ENCODE results near the gene FAM168A.
"Not testable (repeated sequence)": the region's sequence is repeated elsewhere in the genome, so short reads cannot be mapped to it uniquely, and the experiment has no call there.

Gene FAM168A

DNA sequence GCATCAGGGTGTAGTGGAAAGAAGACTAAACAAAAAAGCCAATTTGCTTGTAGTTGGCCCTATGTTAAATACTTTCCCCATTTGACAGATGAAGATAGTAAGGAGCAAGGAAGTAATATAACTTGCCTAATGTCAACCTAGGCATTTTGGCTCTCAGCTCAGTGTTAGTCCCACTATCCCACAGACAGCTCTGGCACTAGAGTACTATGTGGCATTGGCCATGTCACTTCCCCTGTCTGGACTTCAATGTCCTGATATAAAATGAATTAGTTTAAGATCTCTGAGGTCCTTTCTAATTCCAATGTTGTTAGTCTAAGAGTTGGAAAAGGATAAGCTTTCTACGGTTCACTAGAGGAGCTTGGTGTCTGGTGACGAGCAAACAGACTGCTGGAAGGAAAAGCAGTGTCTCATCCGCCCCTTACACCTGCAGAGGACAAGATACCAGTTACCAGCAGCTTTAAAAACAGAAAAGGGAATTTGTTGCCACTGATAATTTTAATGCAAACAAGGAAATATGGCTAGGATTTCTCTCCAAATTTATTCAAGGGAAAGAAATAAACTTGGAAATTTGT, 129.2 kb downstream of the FAM168A start:
- DNase-seq (ENCODE audit: low read depth in 2 of 2): no peak

DNA sequence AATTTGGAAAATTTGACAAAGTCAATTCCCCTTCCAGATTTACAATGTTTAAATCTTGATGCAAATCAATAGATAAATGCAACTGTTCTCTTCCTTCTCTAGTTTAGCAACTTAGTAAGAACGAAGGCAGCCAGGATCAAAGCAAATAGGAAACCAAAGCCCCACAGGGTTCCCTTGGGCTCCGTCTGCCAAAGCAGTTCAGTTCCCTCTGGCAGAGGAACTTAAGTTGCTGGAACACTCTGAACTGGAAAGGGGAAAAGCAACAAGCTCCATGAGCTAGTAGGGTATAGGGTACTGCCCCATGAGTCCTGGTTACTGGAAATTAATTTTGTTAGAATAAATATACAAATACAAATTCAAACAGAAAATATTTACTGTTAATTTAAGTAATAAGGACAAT, 130.4 kb downstream of the FAM168A start:
- DNase-seq (ENCODE audit: low read depth in 2 of 2): no peak

DNA sequence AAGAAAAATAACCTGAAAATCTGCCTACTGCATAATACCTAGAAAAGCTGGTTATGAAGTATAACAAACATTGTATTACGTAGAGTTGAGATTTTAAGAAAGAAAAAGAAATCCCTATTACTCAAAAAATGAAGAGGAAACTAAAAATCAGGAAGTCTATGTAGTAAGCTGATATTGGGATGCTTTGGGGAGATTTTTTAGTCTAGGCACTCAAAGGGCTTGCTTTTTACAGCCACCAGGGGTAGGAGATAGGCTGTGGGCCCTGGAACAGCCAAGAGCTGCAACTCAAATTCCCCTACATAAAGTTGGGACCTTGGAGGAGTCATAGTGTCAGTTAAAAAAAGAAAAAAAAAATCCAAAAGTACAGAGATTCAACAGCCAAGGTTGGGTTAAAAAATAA, 131.3 kb downstream of the FAM168A start:
- DNase-seq (ENCODE audit: low read depth in 2 of 2): no peak

DNA sequence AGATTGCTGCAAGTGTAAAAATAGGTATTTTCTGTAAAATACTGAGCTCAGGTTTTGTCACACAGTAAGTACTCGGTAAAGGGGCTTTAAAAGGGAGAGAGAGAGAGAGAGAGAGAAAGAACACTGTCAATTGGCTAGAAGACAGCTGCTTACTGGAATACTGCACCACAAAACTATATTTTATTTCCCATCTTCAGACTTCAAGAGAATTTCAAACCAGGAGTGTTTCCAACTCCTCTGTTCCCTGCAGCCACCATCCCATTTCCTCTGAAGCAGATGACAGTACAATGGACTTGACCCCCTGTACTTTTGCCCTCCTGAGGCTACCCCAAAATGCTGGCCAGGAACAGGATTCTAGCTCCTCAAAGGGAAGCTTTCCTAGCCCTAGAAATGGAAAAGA, 132.0 kb downstream of the FAM168A start:
- DNase-seq (ENCODE audit: low read depth in 2 of 2): no peak

DNA sequence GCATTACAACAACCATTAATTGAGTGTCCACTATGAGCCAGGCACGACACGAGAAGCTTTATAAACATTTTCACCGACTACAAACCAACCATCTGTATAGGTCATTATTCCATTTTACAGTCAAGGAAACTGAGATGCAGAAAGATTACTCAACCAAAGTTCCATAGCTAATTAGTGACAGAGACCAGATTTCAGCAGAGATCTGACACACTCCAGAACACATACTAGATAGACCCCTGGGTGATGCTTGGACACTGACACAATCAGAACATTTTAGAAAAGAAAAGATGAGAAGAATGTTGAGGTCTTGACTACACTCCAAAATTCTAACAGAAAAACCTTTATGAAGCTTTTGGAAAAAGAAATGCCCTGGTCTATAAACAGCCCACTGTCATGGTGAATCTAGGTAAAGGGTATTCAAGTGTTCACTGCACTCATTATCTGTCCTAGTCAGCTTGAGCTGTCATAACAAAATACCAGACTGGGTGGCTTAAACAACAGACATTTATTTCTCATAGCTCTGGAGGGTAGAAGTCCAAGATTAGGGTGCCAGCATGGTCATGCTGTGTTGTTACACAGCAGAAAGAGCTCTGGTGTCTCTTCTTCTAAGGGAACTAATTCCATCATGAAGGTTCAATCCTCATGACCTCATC, 132.8 kb downstream of the FAM168A start:
- no peak for DNase-seq (ENCODE audit: low read depth in 2 of 2)

DNA sequence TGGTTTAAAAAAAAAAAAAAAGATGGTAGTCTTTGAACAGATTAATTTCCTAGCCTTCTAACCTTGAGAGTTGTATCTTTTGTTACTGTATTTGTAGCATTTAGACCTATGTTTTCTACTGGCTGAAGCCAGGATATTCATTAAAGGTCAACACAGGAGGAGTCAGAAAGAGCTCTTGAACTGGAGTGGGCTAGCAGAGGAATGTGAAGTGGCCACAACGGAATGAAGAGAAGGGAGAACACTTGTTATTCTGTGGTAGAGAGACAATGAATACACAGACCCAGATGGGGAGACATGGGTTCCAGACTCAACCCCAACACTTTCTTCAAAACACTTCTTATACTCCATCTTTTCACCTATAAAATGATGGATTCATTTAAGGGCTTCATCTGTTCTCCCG, 133.6 kb downstream of the FAM168A start:
- no peak for DNase-seq (ENCODE audit: low read depth in 2 of 2)

DNA sequence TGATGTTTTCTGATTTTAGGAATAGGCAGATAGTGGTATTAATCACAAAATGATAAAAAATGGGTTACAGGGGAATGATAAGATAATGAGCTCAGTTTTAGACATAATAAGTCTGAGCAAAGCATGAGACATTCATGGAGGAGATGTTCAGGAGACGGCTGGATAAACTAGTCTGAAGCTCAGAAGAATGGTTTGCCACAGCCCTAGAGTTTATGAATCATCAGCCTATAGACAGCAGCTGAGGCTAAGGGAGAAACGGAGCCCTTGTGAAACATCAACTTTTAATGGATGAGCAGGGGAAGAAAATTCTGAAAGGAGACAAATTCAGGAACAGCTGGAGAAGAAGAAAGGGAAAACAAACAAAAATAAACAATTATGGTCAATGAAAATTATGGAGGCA, 134.6 kb downstream of the FAM168A start:
- no peak for DNase-seq (ENCODE audit: low read depth in 2 of 2)

DNA sequence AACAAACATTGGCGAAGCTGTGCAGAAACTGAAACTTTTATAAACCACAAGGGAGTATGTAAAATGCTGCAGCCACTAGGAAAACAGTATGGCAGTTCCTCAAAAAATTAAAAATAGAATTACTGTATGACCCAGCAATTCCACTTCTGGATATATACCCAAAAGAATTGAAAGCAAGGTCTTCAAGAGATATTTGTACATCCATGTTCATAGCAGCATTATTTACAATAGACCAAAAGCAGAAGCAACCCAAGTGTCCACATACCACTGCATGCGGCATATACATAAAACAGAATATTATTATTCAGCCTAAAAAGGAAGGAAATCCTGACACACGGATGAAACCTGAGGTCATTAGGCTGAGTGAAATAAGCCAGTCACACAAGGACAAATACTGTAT, 135.9 kb downstream of the FAM168A start:
- no peak for DNase-seq (ENCODE audit: low read depth in 2 of 2)

DNA sequence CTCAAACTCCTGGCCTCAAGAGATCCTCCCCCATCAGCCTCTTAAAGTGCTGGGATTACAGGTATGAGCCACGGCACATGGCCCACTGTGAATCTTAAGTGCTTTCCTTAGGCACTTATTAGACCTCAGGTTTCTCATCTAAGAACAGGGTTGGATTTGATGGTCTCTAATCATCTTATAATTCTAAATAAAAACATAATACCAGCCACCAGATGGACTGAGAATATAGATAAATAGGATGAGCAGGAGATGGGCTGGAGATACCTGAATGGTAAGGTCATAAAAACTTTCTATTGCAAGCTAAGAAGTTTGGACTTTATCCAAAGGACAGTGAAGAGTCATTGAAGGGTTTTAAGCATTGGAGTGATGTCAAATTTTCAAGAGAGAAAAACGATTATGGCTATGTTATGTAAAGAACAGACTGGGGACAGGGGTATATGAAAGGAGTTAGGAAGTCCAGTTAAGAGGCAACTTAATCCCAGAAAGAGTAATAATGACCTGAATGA, 136.5 kb downstream of the FAM168A start:
- no peak for DNase-seq (ENCODE audit: low read depth in 2 of 2)

DNA sequence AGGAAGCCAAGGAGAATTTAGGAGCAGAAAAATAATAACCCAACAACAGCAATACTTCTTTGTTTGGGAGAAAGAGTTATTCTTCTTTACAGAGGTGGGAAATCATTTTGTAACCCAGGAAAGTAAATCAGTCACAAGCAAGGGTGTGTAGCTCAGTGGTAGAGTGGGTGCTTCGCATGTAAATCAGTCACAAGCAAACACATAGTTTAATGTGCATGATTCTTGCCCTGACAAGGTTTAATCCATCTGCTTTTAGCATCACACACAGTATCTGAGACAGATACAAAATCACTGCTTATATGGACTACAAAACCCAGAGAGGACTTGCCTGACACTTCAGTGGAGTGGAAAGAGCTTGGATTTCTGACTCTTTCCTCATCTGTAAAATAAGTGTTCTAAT, 139.7 kb downstream of the FAM168A start:
- DNase-seq (ENCODE audit: low read depth in 2 of 2): no peak

DNA sequence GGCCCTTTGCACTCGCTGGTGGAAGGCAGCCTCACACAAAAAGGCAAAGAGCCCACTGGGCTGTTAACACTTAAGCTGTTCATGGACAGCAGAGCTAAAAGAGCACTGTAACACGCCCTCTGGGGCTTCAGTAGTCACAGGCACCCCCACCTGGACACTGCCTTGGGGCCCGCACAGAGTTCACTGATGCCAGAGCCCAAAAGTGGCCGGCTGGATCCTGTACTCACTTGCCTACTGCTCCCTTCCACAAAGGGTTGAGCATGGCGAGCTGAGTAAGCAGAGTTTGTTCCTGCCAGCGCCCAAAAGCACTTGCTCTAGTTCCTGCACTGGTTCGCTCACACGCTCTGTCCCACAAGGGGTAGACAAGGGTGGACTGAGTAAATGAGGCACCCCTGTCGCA, 142.9 kb downstream of the FAM168A start:
- DNase-seq (ENCODE audit: low read depth in 2 of 2): no peak

DNA sequence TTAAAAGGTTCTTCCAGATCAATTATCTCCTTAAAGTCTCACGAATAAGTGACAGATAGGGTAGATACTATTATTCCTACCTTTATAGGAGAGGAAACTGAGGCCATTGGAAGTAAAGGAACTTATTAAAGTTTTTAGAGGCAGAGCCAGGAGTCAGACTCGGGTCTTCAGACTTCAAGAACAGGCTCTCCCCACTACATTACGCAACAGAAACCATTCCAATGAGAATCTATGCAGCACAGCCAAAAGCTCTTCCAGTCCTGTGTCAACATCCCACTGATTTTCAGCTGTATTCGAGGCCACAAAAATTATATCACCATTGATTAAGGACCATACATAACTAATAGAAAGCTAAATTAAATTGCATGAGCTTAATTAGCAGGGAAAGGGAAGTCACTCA, 144.3 kb downstream of the FAM168A start:
- DNase-seq (ENCODE audit: low read depth in 2 of 2): no peak

DNA sequence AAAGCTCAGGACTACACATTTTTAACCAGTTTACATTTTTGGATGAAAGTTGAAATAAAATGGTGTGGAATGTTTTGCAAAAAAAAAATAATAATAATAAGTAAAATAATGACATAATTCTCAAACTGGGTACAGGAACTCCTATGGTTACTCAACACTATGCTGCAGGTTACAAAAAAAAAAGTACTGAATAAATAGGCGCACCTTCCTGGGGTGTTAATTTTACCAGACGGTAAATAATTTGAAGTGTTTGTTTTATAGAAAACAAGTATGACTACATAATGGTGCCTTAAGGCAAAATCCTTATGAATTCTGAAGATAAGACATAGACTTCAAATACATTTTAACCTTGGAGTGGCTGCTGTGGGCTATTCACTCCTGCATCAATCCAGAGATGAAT, 145.2 kb downstream of the FAM168A start:
- DNase-seq (ENCODE audit: low read depth in 2 of 2): no peak

DNA sequence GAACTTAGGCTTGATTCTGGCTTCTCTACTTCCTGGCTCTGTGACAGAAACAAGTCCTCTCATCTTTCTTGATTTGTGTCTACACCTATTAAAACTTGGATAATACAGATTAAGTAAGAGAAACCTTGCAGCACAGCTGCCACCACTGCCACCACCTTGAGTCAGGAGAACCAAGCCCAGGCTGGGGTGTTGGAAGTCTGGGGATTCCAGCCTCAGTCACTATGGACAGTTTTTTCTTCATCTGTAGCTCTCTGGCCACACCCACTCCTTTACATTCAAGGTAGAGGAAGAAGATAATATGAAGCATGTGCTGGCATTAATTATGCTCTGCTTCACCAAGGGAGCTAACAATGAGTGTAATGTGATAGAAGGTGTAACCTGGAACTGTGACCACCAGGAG, 146.0 kb downstream of the FAM168A start:
- no peak for DNase-seq (ENCODE audit: low read depth in 2 of 2)

DNA sequence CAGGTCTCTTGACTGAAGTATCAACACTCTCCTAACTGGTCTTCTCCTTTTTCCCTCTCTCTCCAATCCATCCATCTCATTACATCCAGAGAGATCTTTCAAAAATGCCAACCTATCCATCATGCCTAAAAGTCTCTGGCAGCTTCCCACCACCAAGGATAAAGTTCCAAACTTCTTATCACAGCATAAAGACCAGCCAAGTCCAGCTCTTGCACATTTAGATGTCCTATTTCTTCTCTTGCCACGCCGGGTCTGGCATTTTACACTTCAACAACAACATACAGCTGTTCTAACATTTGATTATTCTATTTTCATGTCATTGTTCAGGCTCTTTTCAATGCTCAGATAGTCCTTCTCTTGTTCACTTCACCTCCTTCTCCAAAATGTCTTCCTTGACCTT, 151.1 kb downstream of the FAM168A start:
- no peak for DNase-seq (ENCODE audit: low read depth in 2 of 2)

DNA sequence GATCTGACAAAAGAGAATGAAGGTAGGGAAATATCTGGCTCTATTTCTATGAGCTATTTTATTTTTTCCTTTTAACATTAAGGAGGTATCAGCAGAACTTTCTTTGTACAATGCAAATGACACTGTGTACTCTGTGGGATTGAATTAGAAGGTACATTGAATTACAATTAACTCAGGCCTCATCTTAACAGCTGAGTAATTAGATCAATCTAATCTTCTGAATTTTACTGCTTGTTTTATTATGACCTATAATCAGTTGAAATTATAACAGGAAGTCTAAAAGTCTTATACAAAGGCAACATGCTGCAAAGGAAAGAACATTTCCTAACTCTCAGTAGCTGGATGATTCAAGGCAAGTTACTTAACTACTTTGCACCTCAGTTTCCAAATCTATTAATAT, 151.9 kb downstream of the FAM168A start:
- no peak for DNase-seq (ENCODE audit: low read depth in 2 of 2)

DNA sequence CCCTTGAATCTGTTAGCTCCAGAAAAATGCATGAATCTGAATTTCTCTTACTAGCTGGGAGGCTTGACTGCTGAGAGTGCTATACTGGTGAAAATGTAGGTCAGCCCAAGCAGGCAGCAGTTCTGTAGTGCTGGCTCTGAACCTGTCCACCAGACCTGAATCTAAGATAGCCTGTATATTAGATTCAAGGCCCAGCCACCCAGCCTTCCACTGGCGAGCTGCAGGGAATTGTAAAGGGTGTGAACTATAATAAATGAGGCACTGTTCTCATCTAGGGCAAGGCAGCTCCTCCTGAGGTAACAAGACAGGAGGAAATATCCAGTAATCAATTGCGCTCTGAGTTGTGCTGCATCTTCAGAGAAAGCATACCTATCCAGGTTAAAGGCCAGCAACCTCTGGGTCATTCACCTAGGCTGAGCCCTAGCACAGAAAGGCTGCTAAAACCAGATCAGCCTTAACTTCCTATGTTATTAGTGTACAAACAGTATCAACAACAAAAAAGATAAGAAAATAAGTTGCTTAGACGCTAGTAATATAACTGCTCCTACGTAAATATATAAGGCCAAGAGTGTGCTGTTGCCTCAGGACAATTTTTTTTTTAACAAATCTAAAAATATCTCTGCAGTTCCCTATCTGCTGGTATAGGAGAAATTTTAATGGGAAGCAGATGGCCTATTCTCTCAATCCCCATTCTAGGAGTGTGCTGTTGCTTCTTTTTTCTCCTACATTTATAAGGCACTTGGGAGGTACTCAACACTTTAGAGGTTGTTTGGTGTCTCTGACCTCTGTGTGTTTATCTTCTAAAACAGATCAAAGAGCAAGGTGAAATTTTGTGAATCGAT, 158.7 kb downstream of the FAM168A start:
- DNase-seq (ENCODE audit: low read depth in 2 of 2): no peak

DNA sequence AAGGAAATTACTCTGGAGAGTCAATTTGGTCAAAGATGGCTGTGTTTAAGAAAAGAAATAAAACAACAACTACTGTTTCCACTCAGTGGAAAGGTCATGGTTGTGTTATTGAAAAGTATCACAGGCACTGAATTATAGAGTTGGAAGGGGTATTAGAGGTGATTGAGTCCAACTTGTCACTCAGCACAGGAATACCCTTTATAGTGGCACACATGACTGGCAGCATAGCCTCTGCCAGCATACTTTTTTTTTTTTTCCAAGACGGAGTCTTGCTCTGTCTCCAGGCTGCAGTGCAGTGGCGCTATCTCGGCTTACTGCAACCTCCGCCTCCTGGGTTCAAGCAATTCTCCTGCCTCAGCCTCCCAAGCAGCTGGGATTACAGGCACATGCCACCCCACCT, 161.1 kb downstream of the FAM168A start:
- not testable (repeated sequence) for DNase-seq (ENCODE audit: low read depth in 2 of 2)

DNA sequence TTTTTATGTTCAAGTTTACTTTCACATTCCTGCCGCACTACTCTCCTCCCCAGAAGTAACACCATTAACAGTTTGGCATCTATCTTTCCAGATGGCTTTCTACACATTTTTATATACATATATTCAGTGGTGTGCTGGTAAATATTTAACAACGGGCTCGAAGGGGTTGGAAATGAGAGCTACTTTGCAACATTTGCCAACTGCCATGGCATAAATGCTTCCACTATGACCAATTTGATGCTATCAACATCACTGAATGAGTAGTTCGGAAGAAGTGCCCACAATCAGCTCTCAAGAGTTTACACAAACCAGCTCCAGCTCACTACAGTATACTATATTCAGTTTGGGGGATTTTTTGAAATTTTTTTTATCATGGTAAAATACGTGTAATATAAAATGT, 166.5 kb downstream of the FAM168A start:
- no peak for DNase-seq (ENCODE audit: low read depth in 2 of 2)

DNA sequence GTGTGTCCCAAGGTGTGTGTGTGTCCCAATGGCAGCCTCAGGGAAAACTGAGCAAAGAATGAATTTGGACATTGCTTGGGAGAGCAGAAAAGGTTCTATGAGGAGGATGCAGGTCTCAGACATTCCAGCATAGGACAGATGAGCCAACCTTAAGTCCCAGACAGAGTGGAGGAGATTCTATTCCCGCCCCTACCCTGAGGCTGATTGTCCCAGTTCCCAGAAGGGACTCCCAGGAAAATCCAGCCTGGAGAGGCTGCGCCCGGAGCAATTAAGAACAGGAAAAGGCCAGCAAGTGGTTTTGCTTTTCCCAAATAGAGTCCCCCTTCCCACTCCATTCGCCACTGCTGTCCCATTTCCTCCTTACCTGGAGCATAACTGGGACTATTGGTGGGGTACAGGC, 167.6 kb downstream of the FAM168A start:
- no peak for DNase-seq (ENCODE audit: low read depth in 2 of 2)

DNA sequence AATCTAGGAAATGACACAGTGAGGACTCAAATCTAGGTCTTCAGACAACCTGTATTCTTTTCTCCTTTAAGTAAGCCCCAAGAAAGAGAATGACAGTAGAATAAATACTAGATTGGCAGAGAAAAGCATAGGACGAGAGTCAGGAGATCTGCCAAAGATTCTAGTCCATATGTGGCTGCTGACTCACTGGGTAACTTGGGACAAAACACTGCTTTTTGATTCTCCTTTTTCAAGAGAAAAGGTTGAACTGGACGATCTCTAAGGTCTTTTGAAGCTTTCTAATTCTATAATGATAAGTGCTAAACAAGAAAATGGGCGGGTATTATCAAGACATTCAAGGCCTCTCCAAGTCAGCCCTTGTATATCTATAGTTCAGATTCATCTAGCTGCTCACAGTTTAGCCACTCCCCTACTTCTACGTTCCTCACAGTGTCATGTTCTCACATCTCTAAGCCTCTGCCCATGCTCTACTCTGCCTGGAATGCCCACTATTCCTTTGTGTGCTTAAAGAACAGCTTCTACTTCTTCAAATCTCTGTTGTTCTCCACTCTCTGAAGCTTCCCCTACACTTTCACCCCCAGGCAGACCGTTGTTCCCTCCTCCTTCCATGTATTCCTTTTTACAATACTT, 168.7 kb downstream of the FAM168A start:
- DNase-seq (ENCODE audit: low read depth in 2 of 2): no peak

DNA sequence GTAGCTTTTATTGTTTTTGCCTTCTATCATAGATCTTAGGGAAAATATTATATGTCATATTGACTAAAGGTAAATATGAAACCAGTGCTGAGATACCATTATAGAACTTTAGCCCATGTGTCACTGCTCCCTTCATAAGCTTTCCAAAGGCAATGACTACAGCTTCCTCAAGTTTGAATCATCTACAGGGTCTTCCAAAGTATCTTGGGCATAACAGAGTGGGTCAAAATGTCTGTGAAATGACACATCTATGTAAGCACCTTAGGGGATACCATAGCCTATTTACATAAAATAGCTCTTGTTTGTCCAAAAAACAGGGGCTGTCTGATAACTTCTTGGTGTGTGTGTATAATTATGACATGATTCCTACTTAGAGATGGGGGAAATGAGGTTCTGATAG, 169.2 kb downstream of the FAM168A start:
- DNase-seq (ENCODE audit: low read depth in 2 of 2): no peak

DNA sequence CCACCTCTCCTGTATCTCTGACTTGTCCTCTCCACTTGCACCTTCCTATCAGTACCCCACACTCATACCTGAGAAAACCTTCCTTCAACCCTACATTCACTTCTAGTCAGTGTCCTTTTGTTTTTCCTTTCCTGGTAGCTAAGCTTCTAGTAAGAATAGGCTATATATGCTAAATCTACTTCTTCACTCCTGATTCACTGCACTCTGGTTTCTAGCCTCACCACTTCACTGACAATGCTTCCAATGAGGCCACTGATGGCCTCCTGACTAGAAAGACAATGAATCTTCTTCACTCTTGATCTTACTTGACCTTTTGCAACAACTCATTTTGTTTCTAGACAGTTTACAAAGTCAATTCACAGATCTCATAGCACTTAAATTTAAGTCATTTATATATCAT, 169.7 kb downstream of the FAM168A start:
- DNase-seq (ENCODE audit: low read depth in 2 of 2): no peak
